DMS 273 (cell line): ENCODE data around the gene SLIT2.

Experiments used
- DNase-seq: peaks from one replicate; lab custom pipeline; 2025; ENCODE audit not compliant: unreplicated experiment; lab: John Stamatoyannopoulos, UW

SLIT2 gene, protein sequence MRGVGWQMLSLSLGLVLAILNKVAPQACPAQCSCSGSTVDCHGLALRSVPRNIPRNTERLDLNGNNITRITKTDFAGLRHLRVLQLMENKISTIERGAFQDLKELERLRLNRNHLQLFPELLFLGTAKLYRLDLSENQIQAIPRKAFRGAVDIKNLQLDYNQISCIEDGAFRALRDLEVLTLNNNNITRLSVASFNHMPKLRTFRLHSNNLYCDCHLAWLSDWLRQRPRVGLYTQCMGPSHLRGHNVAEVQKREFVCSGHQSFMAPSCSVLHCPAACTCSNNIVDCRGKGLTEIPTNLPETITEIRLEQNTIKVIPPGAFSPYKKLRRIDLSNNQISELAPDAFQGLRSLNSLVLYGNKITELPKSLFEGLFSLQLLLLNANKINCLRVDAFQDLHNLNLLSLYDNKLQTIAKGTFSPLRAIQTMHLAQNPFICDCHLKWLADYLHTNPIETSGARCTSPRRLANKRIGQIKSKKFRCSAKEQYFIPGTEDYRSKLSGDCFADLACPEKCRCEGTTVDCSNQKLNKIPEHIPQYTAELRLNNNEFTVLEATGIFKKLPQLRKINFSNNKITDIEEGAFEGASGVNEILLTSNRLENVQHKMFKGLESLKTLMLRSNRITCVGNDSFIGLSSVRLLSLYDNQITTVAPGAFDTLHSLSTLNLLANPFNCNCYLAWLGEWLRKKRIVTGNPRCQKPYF (N-terminal part only)

DNA sequence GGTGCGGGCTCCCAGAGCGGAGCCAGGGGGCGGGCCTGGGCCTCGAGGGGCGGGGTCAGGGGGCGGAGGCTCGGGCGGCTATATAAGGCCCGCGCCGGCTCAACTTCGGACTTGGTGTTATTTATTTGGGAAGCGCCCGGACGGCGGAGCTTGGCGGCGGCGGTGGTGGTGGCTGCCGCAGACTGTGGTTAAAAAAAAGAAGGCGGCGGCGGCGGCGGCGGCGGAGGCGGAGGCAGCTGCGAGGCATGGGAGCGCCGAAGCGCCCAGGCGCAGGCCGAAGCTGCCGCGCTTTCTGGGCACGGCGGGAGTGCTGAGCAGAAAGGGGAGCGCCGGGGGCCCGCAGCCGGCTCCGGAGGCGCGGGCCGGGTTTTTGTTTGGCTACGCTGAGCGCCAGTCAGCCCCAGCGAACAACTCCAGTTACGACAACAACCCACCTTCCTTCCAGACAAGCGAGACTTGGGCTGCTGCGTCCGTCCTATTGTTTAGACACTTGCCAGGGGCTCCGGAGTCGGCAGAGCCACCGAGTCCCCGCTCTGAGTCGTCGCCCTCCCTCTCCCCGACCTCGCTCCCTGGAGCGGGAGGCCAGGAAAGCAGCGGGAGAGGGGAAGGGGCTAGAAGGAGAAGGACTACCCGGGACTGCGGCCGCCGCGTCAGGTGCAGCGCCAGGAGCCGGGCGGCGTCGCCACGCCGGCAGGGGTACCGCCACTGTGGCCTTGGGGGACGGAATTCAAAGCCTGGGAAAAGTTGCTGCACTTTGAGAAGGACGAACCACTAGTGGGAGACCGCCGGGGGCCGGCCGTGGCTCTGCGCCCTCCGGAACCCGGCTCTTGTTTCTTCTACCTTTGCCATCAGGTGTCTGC, at the start of gene SLIT2:
SLIT2 (plus strand) TSS at position 110 of the 860 bp plus-strand sequence. CDS start 1,911 bp downstream, outside the sequence.
- peak; percentile 58 for DNase-seq

DNA sequence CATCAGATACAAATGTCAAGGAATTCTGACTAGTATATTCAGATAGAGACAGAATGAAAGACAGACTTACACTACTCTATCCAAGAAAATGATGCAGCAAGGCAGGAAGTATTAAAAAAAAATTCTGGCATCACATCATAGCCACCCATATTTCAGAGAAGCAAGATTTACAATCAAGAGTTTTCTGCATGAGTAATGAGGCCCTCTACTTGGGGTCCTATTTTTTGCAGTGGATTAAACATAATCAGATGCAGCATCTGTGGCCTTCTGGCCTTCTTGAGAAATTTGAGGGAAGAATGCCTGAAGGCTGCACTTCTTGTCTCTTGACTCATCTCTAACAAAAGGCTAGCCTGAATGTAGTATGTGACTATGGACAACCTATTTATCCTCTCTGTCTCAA, 48.2 kb upstream of the SLIT2 start:
- no peak for DNase-seq

DNA sequence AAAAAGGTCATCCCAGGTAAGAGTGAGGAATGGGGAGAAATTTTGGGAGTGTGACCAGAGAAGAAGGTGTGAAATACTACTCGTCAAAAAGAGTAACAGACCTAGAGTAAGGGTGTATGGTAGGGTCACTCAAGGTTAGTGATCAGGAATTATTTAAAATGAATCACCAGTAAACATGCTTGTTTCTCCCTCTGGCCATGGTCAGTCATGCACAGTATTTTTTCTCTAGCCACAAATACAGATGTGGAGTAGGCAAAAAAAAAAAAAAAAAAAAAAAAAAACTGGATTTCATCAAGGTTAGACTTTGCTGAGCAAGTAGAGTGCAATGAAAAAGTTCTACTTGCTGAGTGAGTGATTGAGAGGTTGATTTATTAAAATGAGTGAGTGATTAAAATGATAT, 34.2 kb upstream of the SLIT2 start:
- DNase-seq = no peak

DNA sequence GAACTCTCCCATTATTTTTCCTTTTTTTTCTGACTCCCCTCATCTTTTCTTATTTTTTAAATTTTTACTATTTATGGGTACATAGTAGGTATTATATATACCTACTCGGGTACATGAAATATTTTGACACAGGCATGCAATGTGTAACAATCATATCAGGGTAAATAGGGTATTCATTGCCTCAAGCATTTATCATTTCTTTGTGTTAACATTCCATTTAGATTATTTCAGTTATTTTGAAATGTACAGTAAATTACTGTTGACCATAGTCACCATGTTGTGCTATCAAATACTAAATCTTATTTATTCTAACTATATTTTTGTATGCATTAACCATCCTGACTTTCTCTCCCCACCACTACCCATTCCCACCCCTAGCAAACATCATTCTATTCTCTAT, 33.8 kb upstream of the SLIT2 start:
- no peak for DNase-seq

DNA sequence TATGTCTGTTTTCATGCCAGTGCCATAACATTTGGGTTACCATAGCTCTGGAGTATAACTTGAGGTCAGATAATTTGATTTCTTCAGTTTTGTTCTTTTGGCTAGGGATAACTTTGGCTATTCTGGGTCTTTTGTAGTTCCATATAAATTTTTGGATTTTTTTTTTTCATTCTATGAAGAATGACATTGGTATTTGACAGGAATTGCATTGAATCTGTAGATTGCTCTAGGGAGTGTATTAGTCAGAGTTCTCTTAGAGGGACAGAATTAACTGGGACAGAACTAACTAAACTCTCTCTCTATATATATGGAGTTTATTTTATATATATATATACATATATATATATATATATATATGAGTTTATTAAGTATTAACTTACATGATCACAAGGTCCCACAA, 32.2 kb upstream of the SLIT2 start:
- no peak for DNase-seq

DNA sequence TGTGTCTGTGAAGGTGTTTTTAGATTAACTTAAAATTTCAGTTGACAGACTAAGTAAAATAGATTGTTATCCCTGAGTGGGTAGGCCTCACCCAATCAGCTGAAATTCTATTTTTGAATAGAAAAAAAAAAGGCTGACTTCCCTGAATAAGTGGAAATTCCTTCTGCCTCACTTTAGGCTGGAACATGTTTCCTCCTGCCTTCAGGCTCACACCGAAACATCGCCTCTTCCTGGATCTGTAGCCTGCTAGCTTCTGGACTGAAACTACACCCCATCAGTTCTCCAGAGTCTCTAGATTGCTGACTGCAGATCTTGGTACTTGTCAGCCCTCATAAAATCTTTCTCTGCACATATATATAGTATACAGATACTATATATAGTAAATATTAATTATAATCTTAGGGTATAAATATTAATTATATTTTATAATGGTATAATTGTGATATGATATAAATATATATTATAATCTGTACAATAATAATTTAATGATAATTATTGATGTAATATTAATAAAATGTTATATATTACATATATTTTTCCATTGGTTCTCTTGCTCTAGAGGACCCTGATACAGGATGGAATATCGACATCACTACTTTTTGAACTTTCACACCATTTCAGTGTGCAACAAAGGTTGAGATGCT, 13.7 kb upstream of the SLIT2 start:
- no peak for DNase-seq

DNA sequence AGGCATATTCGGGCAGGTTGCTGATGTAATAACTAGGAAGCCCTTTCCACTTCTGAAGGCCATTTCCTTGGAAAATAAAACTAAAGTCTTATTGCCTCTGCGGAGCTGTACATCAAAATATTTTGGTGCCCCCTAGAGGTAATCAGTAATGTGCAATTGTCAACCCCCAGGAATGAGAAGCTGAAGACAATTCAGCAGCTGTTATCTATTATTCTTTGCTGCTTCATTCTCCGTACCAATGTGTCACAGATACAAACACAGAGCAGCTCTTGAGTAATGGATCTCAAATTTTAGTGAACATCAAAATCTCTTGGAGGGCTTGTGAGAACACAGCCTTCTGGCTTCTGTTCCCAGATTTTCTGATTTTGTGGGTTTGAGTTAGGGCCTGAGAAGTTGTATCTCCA, 3.5 kb upstream of the SLIT2 start:
- DNase-seq = peak; percentile 49

DNA sequence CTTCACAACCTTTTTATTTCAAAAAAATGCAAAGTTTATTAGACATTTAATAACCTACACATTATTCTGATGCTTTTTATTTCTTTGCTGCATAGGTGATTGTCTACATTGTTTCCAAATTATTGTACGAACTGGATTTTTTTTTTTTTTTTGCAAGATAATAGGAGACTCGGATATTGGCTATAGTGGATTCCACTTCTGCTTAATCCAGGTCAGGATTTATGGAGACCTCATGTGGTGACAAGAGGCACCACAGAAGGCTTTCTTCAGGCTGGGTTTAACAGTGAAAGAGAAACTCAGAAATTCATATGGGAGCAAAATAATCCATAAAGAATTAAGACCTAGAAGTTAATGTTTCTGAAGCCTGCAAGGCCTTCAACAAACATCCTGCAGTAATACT, 2.4 kb upstream of the SLIT2 start:
- DNase-seq = peak; percentile 0

DNA sequence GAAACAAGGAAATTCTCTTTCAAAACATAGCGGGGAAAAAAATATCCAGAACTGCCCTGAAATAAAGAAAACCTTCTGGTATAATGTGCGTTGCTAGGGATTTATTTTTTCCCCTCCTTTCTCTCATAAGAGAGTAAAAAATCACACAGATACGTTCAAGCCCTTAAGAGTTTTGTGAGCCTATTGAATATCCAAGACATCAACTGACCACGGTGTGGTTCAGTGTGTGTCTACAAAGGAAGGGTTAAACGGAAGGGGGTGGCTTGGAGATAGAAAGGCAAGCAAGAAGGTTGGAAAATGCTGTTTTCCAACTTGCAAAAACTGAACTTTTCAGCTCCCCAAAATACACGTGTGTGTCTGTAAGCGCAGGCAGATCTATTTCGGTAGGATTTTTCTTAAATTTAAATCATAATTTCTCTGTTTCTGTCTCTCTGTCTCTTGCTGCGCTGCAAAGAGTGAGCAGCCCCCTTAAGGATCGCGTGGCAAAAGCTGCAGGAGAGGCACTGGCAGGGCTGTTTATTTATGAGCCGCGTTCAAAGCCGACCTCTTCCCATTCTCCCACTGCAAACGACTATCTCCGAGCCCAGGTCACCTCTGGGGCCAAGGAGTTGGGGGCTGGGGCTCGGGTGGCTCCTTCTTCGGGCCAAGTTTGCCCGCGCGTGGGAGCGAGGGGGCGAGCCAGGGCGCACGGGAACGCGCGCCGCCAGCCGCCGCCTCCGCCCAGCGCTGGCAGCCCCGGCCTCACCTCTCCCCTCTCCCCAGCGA, 492 bp upstream of the SLIT2 start:
- no peak for DNase-seq

DNA sequence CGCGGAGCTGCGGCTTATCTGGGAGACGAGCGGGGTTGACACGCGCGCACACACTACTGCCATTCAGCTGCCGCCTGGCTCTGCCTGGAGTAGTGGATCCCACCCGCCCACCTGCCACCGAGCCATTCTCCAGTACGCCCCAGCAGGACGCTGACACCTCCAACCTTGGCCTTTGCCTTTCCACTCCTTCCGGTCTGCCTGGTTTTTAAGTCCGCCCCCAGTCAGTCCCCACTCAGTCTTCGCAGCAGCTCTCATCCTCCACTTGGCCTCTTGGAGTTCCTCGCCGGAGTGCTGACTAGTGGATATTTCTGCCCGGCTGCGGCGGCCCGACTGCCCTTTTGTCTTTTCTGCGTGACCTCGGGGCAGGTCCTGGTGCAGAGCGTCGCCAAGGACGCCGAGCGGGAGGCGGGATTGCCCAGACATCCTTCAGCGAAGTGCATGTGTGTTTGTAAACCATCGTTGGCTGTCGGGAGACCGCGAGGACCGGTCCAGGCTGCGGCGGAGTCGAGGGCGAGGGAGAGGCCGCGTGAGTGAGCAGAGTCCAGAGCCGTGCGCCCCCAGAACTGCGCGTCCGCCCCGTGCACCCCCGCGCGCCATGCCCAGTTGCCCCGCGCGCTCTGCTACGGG, 1.1 kb downstream of the SLIT2 start:
- DNase-seq = peak; percentile 9

DNA sequence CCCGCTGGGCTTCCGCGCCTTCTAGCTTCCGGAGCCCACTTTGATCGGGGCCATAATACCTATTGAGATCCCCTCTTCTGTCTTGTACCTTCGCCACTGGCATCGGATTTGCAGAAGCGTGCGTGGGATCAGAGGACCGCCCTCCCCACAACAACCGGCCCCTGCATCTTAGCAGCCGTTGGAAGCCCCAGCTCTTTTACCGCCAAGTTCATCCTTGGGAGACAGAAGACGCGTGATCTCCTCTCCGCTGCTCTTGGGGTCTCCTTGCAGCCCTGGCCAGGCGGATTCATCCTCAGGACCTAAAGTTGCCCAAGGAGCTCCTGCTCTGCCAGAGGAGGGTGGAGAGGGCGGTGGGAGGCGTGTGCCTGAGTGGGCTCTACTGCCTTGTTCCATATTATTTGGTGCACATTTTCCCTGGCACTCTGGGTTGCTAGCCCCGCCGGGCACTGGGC, 1.6 kb downstream of the SLIT2 start:
- DNase-seq = no peak

DNA sequence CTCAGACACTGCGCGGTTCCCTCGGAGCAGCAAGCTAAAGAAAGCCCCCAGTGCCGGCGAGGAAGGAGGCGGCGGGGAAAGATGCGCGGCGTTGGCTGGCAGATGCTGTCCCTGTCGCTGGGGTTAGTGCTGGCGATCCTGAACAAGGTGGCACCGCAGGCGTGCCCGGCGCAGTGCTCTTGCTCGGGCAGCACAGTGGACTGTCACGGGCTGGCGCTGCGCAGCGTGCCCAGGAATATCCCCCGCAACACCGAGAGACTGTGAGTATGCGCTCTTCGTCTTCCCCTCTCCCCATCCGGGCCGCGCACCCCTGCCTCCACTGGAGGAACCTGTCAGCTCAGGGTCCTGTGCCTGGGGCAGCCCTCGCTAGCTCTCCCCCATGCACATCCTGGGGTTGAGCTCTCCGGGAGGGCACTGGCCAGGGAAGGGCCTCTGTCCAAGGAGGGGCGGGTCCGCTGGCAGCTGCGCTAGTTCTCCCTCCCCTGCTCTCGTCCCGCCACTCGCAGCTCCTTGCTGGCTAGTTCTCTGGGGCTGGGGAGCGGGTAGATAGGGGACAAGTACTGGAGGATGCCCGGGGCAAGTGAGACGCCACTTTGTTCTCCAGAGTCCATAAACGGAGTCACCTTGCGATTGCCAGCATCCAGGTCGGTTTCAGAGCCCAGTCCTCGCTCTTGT, 2.2 kb downstream of the SLIT2 start:
- no peak for DNase-seq

DNA sequence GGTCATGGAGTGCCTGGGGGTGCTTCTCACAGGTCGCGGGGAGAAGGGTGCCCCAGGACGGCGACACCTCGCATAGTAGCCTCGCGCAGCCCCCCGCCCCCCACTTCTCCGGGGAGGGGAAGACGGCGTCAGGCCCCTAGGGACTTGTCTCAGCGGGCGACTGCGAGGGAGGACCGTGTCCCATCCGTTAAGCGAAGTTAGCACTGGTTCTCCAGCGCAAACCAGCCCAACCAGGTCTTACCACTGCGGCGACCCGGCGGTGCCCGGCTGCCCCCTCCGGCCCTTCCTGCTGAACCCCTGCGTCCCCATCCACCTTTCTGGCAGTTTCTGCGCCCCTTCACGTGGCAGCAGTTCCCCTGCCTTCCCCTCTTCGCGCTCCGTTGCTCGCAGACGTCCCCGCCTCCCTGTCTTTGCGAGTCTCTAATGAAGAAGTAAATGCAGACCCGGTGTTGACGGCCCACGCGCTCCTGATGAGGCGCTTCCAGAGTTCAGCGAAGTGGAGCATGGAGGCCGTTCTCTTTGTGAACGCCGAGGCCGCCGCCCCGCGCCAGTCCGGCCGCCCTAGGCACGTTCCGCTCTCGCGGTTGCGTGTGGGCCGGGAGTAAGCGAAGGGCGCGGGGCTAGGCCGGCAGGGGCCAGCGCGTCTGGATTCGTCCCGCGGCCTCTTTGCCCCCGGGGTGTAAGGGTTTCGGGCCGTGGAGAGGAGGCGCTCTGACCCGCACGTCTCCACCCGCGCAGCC, 3.0 kb downstream of the SLIT2 start:
- DNase-seq = no peak

DNA sequence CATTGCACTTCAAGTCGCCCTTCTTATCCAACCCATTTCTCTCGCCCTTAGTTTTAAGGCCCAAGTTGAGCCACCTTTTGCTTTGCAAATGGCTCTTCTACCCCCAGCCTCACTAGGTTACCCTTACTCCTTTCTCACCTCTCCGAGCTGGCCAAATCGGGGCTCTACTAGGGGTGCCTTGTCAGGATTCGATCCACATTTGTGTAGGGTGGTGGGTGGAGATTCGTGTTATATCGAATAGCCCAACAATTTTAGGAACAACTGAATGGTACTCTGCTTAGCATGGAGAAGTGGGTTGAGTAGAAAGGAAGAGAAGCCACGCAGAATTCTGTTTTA, 3.5 kb downstream of the SLIT2 start:
- no peak for DNase-seq

DNA sequence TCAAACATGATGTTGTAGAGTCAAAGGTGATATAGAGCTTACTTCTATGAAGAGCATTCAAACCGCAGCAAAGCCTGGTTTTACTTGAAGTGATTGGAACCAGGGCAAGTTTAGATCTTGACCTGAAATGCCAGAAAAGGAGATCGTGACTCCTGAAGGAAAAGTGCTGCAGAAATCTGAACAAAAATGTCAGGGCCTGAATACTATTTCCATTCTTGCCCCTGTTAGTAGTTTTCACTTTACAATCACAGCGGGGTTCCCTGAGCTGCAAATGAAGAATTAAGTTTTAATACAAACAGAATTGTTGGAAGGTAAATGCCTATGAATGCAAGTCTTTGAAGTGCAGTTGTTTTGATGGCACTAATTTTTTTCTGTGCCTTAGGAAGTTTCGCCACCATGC, 4.1 kb downstream of the SLIT2 start:
- DNase-seq = no peak

DNA sequence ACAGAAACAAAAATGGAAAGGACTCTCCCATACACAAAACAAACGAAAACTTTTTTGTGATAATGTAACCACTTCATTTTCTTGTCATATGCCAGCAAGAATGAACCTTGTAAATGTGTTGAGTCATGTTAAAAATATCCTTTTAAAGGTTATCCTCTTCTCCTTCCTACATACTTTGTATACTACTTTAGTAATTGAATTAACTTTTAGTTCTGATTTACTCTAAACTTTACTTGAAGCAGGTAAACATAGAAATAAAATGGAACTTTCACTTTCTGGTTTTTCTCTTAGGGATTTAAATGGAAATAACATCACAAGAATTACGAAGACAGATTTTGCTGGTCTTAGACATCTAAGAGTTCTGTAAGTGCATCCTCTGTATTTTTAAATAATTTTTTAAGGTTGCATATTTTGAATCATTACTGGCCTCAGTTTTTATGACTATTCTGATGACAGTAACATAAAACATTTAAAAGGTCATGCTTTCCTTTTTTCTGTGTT, 4.7 kb downstream of the SLIT2 start:
- no peak for DNase-seq

DNA sequence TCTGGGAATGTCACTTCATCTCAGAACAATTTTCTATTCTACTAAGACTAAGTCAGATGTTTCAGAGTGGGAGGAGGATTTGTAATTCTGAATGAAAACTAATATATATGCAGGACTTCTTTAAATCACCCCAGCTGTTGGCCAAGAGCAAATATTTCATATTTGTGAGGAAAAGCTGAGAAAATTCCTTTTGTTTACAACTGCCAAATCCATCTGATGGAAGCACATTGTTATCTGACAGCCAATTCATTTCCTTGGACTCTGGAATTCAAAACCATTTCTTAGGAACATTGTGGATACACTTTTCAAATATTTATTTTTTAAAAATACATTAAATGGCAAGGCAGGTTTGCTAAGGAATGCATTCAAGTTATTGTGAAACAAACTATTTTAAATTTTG, 8.0 kb downstream of the SLIT2 start:
- no peak for DNase-seq

DNA sequence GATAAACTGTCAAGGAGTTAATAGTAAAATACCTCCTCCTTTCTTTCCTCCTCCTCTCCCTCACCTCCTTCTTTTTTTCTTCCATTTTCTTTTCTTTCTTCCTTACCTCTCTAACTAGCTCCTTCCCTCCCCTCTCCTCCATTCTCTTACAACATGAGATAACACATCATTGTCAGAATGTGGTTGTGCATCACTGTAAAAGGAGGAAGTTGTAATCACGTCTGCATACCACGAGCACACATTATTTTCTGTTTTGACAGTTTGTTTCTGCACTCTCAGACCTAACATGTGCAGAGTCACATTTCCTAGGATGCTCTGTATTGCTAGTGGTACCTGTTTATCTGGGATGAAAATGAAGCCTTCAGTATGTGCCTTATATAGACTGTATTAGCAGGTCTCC, 9.1 kb downstream of the SLIT2 start:
- DNase-seq = no peak

DNA sequence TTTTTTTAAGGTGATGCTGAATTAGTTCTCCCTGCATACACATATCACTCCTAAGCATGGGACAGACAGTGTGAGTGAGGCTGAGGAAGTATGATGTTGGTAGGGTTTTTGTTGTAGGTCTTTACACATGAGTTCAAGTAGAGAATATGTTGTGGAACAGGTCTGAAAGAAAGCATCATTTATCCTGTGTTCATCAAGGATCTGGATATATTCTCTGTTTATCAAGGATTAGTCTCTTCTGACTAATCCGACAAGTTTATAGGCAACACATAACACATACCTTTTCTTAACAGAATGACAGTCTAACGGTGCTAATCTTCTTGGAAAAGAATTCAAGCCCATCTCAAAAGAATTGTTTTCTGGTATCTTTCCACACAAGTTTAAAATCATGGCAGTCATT, 10.5 kb downstream of the SLIT2 start:
- no peak for DNase-seq
